Omental fat pad (tissue), 4 donors: ENCODE measurements around the gene PEX5L. TPM values are rescaled to one million over a fixed set of nuclear protein-coding genes. Genes with fewer than 3 reads are reported as not detected.

Experiments
- ATAC-seq: fragments of 150-250 bp; one replicate; pipeline ENCODE4 v1.9.1; 2016; ENCODE audit warnings: mild to moderate bottlenecking, moderate library complexity; ENCODE audit not compliant: low FRiP score
- DNase-seq: peaks from one replicate; pipeline ENCODE4 v3.0.0-alpha.2; 2019; ENCODE audit warnings: low spot score
- total RNA-seq, 4 donors: library from RNA; depleted of rRNA; stranded (reverse); fragments of >200 nt; gene quantifications; one replicate each; pipeline ENCODE4 v1.1.0, GENCODE V29; 2016
- TF ChIP-seq, protein P1 (sequence below), 3 donors: fragments of 450-650 bp; IDR thresholded peaks; one replicate each; pipeline ENCODE4 v1.5.1; 2016 to 2017; ENCODE audit warnings: antibody characterized with exemption in 3 of 3, mild to moderate bottlenecking in 3 of 3, moderate library complexity in 2 of 3

The PEX5L gene
- total RNA-seq, 4 donors from 2014 or later = 0.72 to 6.3 (median 1.1) TPM; not detected in 1

DNA sequence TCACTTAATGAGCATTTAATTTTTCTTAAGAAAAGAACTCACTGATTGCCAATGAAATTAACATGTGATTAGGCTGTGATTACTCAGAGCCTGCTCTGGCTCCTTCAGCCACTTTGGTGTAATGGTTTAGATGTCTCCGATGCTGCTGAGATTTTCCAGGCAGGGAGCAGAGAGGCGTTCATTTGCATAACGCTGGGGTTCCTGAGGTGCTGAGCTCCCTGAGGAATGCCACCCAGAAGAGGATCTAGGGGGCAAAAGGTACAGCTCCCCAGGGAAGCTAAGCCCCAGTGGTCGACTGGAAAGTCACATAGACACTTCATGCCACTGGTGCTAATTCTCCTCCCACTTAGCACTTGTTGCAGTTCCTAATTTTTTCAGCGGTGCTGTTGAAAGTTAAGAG lies 264.4 kb downstream of the PEX5L start:
- TF ChIP-seq, protein P1, sequence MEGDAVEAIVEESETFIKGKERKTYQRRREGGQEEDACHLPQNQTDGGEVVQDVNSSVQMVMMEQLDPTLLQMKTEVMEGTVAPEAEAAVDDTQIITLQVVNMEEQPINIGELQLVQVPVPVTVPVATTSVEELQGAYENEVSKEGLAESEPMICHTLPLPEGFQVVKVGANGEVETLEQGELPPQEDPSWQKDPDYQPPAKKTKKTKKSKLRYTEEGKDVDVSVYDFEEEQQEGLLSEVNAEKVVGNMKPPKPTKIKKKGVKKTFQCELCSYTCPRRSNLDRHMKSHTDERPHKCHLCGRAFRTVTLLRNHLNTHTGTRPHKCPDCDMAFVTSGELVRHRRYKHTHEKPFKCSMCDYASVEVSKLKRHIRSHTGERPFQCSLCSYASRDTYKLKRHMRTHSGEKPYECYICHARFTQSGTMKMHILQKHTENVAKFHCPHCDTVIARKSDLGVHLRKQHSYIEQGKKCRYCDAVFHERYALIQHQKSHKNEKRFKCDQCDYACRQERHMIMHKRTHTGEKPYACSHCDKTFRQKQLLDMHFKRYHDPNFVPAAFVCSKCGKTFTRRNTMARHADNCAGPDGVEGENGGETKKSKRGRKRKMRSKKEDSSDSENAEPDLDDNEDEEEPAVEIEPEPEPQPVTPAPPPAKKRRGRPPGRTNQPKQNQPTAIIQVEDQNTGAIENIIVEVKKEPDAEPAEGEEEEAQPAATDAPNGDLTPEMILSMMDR (IDR thresholded peaks at IDR 0.05) = no peak
- DNase-seq (no peak), ATAC-seq (no peak)

DNA sequence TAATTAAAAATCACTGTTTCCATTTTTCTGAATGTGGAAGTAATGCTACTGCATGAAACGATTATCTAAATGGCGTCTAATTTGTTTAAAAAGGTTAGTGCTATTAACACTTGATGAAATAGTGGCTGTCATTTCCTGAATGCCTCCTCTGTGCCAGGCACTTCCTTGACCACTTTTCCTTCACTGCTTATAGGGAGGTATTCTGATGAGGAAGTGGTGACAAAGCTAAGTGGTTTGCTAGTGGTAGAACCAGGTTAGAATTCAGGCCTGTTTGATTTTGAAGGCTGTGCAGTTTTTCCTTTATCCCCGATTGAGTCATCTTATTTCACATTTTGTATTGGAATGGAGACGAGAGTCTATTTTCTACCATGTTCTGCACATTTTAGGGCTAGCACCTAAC lies 264.9 kb downstream of the PEX5L start:
- ATAC-seq (no peak), DNase-seq (no peak)
- TF ChIP-seq, protein P1 (IDR thresholded peaks at IDR 0.05) = no peak

DNA sequence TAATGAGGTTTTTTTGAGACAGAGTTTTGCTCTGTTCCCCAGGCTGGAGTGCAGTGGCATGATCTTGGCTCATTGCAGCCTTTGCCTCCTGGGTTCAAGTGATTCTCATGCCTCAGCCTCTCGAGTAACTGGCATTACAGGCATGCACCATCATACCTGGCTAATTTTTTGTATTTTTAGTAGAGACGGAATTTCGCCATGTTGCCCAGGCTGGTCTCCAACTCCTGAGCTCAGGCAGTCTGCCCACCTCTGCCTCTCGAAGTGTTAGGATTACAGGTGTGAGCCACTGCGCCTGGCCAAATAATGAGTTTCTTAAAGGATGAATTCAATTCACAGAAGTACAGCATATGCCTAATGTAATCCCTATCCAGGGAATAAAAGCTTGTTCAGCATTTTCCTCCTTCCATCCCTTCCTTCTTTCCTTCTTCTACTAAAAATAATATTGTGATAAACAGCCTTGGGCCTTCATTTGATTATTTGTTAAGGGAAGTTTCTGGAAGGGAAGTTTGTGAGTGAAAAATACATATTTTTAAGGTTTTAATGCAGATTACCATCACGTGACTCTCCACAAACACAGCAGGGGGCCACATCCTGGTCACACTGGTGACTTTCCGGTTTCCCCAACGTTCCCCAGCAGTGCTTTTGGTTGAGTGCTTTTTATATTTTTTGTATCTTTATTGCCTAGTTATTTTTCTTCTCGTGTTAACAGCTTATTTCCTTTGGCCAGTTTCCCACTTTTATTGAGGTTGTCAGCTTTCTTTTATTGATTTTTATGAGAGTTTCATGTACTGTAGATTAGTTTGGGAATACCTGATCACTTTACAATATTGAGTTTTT lies 267.1 kb downstream of the PEX5L start:
- TF ChIP-seq, protein P1 (IDR thresholded peaks at IDR 0.05) = no peak
- no peak for DNase-seq
- ATAC-seq = no peak

DNA sequence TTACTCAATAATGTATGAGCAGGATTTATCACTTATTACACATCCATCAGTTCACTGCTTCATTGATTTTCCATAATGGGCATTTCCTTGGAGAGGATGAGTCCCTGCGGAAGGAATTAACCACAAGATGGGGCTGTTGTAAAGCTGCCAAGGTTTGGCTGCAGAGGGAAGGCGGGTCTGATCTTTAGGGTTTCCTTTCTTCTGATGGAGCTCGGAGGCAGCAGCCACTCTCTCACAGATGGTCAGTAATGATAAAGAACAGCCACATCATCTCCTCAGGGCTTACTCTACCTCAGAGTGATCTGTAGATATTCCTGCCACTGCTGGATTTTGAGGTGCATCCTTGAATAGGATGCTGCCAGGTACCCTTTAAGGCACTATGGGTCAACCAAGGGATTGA lies 268.7 kb downstream of the PEX5L start:
- TF ChIP-seq, protein P1 (IDR thresholded peaks at IDR 0.05) = no peak
- DNase-seq = no peak
- no peak for ATAC-seq

DNA sequence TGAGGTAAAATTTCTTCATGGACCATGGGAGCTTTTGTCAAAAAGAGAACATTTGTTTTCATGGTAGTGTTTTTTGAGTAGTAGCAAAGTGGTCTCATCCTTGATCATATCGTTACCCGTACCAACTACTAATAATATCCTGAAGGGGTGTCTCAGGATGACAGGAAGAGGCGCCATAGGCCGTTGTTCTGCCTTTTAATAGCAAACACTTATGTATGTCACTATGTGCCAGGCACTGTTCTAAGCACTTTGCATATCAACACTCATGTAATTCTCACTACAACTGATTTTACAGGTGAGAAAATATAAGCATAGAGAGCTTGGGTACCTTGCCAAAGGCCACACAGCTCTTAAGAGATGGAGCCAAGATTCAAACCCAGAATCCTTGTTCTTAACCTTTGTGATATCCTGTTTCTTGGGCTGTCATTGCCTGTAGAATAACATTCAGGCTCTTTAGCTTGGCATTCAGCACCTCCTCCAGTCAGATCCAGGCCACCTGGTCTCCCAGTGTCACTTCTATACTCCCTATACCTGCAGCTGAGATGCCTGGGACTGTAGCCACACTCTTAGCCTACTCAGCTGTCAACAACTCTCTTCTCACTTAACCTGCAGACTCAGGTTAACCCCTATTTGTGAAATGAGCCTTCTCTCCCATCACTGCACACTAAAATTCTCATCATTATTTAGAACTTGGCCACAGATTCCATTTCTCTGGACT lies 270.2 kb downstream of the PEX5L start:
- TF ChIP-seq, protein P1 (IDR thresholded peaks at IDR 0.05) = no peak
- no peak for ATAC-seq
- DNase-seq = no peak

DNA sequence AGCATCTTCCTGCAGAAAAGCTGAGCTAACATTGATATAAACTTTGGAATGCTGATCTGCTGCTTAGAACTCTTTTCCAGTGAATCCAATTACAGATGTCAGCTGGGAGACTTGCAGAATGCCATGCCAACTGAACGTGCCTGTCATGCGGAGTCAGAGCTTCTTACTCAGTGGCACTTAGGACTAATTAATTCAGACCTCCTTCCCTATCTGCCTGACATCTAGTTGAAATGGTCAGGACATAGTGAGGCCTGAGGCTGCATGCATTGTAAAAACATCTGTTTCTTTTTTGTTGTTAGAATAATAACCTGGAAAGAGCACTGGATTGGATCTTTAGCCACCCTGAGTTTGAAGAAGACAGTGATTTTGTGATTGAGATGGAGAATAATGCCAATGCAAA lies 271.3 kb downstream of the PEX5L start:
- TF ChIP-seq, protein P1 (IDR thresholded peaks at IDR 0.05) = no peak
- DNase-seq = no peak
- no peak for ATAC-seq
